HG02642 (cell line): ENCODE results near the gene FAM219B.
"Not testable (repeated sequence)": the region's sequence is repeated elsewhere in the genome, so short reads cannot be mapped to it uniquely, and the experiment has no call there.

ENCODE experiments used
- ATAC-seq: cut with Tn5 transposase; IDR thresholded peaks from one replicate; pipeline ENCODE4 v1.9.1; 2021; ENCODE audit warnings: mild to moderate bottlenecking; ENCODE audit not compliant: unreplicated experiment, poor library complexity

Gene FAM219B, protein sequence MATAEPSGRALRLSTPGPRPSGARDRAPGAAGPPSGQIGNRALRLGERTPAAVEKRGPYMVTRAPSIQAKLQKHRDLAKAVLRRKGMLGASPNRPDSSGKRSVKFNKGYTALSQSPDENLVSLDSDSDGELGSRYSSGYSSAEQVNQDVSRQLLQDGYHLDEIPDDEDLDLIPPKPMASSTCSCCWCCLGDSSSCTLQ

DNA sequence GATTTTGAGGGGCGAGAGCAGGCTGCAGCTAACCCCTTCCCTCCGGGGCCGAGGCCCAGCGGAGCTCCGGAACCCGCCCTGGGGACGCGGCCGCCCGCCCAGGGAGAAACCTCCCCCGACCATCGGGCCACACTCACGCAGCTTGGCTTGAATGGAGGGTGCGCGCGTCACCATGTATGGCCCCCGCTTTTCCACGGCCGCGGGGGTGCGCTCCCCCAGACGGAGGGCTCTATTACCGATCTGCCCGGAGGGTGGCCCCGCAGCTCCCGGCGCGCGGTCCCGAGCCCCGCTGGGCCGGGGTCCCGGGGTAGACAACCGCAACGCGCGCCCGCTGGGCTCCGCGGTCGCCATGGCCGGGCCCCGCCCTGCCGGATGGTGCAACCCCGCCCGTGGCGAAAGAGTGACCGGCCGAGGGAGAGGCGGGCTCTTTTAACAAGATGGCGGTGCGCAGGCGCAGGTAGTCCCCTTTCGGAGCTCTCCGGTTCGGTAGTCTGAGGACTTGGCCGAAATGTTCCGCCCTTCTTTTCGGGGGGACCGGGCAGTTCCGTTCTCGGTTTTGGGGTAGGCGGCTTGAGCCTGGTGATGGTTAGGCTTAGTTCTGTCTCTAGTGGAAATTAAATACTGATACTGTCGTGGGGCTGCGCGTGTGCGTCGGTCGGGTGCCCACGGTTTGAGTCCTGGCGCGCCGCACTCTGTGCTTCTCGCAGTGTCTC lies at the start of gene FAM219B:
Gene FAM219B (minus strand): TSS at position 402 of the 713 bp plus-strand sequence. CDS start 51 bp downstream, at position 351.
- ATAC-seq = peak; percentile 88

DNA sequence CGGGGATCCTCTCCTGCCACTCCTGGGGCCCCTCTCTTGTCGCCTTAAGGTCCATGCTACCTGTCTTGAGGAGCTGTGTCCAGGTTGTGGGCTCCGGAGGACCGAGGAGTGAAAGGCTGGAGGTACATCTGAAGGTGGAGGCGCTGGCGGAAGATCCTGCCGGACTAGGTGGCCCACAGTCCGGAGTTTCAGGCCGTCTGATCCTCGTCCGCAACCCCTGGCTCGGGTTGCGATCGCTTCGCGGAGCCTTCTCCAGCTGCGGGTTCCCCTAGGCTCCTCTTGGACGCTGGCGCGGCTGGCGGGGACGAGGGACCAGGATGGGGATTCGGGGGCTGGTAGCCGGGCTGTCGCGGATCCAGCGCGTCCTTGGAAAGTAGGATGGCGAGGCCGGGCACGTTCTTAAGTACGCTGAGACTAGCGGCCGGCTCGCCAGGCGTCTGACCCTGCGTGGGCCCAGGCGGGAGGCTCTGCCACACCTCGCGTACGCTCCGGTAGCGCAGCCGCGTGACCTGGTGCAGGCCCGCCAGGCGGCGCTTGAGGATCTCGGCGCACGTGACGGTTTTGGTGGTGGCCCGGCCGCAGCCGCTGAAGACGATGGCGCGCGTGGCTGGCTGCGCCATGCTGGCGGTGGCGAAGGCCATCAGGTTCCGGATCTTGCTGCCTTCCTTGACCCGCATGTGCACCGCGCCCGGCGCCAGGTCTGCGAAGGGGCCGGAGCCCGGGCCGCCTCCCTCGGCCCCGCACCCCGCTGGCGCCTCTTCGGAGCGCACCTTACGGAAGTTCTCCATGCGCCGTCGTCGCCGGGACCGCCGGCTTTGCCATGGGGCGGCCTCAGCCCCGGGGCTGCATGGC lies 49.4 kb upstream of the FAM219B start:
- ATAC-seq = peak; percentile 49

DNA sequence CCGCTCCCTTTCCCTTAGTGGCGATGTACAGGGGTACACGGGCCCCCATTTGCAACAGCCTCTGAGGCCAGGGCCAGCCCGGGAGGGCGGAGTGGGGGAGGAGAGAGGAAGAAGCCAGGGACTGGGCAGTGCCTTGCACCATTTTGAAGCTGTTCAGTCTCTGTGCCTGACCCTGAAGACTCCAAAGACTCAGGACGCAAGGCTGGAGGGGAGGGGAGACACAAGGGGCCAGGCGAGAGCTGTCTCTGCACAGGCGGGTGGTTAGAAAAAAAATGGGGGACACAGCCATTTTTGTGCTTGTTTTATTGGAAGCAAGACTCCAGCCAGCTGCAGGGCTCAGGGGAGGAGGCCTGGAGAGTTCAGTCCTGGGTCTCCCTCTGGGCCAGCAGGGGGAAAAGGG lies 48.4 kb upstream of the FAM219B start:
- ATAC-seq = no peak

DNA sequence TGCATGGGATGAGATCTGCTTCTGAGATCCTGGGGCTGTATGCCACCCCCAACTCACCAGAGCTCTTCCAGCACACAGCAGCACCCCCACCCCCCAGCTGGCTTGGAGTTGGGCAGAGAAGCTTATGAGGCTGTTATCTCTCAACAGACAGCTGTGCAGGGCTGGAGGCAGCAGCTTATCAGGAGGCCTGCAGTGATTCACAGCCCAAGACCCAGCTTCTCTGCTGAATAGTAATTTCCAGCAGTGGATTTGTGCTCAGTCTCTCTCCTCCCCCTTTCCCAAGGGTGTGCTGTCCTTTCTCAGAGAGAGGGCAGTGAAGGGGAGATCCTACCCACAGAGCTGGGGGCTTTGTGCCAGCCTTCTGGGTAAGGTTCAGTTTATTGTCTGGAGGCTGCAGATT lies 47.9 kb upstream of the FAM219B start:
- ATAC-seq = no peak

DNA sequence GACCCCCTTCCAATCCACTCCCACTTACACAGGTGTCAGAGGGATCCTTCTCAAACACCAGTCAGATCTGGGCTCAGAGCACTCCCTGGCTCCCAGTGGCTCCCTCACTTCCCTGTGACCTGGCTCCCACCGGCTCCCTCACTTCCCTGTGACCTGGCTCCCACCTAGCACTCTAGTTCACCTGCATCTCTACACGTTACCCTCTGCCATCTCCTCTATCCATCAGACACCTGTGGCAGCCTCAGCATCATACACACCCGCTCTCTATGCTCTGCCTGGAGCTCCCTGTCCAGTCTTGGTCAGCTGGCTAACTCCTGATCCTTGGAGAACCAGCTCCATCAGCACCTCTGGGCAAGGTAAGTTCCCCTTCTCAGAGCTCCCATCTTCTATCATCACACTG lies 44.4 kb upstream of the FAM219B start:
- no peak for ATAC-seq

DNA sequence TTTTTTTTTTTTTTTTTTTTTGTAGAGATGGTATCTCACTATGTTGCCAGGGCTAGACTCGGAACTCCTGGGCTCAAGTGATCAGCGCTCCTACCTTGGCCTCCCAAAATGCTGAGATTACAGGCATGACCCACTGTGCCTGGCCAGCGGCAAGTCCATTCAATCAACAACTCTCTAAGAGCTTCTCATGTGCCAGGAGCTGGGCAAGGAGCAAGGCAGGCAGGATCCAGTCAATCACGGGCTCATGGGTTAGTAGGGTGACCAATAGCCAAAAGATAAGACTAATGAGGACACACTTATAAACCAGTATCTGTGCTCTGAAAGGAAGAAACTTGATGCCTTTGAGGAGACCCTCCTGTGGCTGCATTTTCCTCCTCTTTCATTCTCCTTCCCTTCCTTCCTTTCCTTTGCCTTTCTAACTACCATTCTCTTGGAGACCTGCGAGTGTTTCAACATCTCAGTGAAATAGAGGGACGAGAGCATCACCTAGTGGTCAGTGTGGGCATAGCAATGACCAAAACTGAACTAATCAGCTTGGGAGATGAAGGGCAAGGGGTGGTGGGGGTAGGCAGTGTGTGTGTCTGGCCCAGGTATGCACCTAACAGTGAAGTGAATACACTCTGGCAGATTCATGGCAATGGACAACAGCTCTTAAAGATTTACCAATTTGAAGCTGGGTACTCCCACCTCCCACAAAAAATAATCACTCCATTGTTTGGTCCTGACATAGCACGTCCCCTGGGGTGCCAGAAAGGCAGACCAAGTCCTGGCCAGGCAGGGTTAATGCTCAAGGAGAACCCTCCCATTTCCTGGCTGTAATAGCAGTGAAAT lies 43.6 kb upstream of the FAM219B start:
- ATAC-seq = no peak

DNA sequence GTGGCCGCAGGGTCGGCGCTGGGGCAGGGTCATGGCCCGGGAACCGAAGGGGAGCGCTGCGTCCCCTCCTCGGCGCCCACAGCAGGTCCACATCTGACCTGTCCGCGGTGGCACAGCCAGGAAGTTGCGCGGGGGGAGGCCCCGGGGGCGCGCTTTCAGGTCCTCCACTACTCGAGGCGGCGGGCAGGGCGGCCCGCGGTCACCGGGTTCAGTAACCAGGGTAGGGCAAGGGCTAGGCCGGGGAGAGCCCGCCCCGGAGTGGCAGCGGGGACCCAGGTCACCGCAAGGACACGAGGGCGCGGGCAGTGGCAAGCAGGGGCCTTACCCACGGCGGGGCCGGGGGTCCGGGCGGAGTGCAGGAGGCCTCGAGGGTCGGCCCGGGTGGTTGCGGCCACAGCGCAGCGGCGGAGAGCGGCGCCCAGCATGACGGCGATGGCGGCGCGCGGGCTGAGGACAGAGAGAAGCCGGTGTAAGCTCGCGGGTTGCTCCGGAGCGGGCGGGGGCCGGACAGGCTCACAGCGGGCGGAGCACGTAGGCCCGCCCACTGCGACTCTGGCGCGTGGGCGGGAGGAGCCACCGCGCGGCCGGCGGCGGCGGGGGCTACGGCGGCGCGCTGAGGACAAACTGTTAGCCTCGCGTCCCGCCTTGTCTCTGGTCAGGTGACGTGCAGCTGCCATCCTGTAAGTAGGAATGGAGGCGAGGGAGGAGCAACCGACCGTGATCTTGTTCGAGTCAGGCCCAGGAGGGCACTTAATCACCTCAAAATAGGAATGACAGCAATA lies 31.1 kb upstream of the FAM219B start, which contains the start of gene COX5A:
Gene COX5A (minus strand): TSS at position 484 of the 782 bp plus-strand sequence. CDS start 59 bp downstream, at position 425.
- ATAC-seq = peak; percentile 91

DNA sequence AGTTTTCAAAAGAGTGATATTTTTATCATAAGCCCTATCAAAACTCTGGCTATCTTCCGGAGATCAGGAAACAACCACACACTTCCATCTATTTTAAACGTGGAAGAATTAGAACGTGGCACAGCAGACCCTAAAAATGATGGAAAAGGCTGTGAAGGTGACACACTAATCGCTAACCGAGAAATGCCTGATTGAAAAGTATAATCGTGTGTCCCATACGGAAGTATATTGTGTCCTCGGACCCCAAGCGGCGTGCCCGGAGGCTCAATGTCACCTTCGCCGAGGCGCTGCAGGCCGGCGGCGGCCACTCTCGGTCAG lies 30.6 kb upstream of the FAM219B start:
- no peak for ATAC-seq

DNA sequence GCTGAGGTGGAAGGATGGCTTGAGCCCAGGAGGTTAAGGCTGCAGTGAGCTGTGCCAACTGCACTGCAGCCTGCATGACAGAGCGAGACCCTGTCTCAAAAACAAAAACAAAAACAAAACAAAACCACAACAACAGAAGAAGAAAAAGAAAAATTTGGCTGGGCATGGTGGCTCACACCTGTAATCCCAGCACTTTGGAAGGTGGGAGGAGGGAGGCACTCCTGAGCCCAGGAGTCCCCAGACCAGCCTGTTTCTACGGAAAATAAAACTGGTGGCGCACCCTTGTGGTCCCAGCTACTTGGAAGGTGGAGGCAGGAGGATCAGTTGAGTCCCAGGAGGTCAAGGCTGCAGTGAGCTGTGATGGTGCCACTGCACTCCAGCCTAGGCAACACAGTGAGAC lies 28.5 kb upstream of the FAM219B start:
- not testable (repeated sequence) for ATAC-seq

DNA sequence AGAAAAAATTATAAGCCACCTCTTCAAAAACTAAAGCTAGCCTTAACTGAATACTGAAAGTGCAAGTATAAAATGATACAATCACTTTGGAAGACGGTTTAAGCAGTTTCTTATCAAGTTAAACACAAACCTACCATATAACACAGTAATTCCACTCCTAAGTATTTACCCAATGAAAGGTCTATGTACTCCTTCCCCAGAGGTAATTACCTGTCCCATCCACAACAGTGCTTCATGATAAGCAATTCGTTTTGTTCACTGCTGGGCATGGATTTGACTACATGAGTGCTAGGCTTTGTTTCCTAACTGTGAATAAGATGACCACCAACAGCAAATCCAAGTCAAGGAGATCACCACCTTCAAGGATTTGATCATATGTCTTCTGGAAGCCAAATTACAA lies 26.9 kb upstream of the FAM219B start:
- ATAC-seq = no peak

DNA sequence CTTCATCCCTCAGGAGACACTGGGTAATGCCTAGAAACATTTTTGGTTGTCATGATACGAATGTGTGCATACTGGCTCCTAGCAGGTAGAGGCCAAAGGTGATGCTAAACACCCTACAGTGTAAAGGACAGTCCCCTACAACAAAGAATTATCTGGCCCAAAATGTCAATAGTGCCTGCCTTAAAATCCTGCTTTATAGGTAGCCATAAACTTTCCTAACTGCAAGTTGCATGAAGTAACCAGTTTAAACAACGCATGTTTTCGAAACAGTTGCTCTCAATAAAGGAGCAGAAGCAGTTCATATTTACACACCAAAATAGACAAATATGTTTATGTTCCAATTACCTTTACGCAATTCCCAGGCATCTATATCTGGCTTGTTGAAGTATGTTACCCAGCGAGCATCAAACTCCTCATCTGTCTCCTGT lies 22.1 kb upstream of the FAM219B start:
- no peak for ATAC-seq

DNA sequence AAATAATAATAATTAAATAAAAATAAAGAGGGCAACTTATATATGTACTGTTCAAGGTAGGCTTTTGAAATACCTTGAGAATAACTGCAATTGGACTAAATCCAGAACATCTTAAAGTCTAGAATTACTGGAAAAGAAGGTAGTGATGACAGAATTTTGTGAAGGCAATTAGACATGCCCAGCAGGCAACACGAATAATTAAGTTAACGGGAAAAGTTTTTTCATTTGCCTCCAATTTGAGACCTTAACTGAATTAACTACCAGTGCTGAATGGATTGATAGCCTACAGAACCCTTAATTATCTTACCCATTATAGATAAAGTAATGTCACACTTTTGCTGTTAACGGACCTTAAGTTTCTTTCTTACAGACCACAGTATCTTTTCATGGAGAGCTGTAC lies 17.9 kb upstream of the FAM219B start:
- ATAC-seq = no peak

DNA sequence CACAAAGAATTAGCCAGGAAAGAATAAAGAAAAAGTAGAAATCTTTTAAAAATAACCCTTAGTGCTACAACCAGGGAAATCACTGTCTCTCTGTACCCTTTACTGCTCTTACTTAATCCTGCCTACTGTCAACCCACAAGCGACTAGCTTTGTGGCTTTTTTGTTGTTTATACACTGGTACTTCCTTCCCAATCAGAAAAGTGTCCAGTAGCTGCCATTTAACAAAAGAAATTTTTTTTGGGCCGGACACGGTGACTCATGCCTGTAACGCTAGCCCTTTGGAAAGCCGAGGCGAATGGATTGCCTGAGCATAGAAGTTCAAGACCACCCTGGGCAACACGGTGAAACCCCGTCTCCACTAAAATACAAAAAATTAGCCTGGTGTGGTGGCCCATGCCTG lies 13.8 kb upstream of the FAM219B start:
- ATAC-seq = no peak

DNA sequence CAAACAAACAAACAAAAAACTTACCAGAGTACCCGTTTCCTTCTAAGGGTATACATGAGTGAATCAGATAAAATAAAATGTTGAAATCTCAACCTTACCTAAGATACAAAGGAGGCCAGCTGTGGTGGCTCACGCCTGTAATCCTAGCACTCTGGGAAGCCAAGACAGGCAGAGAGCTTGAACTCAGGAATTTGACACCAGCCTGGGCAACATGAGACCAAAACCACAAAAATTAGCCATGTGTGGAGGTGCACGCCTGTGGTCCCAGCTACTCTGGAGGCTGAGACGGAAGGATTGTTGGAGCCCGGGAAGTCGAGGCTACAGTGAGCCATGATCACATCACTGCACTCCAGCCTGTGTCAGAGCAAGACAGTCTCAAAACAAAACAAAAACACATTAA lies 11.0 kb upstream of the FAM219B start:
- ATAC-seq = no peak

DNA sequence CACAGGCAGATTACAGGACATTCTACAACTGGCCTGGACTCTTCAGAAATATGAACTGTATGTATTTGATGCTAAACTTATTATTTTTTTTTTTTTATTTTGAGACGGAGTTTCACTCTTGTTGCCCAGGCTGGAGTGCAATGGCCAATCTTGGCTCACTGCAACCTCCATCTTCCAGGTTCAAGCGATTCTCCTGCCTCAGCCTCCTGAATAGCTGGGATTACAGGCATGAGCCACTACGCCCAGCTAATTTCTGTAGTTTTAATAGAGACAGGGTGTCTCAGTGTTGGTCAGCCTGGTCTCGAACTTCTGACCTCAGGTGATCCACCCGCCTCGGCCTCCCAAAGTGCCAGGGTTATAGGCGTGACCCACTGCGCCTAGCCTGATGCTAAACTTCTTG lies 7.1 kb upstream of the FAM219B start:
- not testable (repeated sequence) for ATAC-seq

DNA sequence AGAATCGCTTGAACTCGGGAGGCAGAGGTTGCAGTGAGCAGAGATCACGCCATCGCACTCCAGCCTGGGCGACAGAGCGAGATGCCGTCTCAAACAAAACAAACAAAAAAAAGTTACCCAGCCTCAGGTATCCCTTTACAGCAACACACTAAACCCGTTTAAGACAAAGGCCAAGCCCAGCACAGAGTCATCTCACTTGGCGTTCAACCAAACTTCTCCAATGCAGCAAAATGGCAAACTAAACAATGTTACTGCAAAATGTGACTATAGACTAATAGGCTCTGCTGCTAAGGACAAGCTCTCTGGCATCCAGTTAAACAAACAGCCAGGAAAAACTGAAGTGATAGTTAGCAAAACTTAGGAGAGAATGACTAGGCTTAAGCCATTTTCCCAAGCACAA lies 6.4 kb upstream of the FAM219B start:
- no peak for ATAC-seq

DNA sequence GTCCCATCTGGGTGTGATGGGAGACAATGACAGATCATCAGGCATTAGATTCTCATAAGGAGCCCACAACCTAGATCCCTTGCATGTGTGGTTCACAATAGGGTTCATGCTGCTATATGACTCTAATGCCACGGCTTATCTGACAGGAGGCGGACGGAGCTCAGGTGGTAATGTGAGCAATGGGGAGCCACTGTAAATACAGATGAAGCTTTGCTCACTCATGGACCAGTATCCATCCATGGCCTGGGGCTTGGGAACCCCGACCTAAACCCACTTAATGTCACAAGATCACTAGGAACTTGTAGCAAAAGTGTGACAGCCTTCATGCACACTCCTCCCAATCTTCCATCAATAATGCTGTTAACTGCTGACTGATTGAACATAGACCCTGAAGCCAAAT lies 2.0 kb upstream of the FAM219B start:
- no peak for ATAC-seq

DNA sequence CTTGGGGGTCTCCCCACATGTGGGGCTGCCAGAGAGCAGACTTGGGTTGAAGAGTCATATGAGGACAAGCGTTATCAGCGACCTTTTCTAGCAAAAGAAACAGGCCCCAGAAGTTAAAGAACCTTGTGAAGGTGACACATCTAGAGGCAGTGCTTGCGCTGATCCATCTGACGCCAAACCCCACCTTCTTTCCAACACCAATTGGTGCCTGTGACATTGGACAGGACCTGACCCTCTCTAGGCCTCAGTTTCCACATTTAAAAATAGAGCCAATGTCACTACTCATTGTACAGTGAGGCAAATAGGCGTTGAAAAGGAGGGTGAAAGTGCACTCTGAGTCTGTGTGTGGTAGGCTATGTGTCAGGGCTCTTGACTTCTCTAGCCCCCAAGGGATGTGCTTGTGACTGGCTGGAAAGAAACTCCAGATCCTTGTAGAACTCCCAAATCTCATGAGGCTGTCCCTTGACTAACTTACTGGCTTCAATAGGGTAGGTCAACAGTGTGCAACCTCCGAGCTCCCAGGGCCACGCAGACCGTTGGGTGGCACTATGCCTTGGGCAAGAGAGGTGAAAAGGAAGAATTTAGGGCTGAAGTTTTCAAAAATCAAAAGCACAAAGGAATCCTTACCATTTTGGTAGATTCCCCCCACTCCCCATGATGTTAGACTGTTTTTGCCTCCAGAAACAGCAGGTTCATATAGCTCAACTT lies 666 bp upstream of the FAM219B start:
- peak; percentile 3 for ATAC-seq

DNA sequence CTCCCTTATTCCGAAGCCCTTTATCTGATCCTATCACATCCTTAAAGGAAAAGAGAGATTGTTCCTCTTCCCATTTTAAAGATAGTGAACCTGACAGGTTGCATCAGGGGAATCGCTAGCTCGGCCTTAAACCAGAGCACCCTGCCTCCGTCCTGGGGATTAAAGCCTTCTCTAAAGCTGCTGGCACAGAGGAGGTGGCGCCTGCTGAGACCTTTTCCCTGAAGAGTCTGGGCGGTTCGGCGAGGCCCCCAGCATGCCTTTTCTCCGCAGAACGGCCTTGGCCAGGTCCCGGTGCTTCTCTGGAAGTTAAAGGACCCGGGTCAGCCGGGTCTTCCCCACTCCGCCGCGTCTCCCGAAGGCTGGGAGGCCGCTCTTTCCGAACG lies 593 bp downstream of the FAM219B start:
- peak; percentile 21 for ATAC-seq
